HCT116 (cell line): Measurements from ENCODE around the gene GRXCR1. TPM values are rescaled to one million over a fixed set of nuclear protein-coding genes. Genes with fewer than 3 reads are reported as not detected.

Experiments used
- ATAC-seq: fragments of 200-7000 bp; cut with Tn5 transposase; 2 replicates; pipeline ENCODE4 v1.9.1; 2020; ENCODE audit warnings: mild to moderate bottlenecking, moderate library complexity
- BruUV-seq: library from RNA; stranded (reverse); fragments of 400-500 nt; replicated peaks from 2 replicates; lab custom pipeline; 2021; lab: Mats Ljungman, UMichigan
- CTCF ChIA-PET: fragments of 300-600 bp; sonication (Branson Sonifier 250); formaldehyde crosslinking; loops from one replicate; lab custom pipeline; 2021; ENCODE audit warnings: antibody characterized with exemption; lab: Charles Lee
- POLR2A ChIA-PET: fragments of 300-600, 350-600 bp; sonication (Branson Sonifier 250); formaldehyde crosslinking; loops from one replicate; lab custom pipeline; 2021; ENCODE audit warnings: antibody characterized with exemption; lab: Charles Lee
- RAD21 ChIA-PET, 2 experiments: fragments of 300-600 bp; sonication (Branson Sonifier 250); formaldehyde crosslinking; loops; one replicate each; lab custom pipeline; 2023; ENCODE audit warnings: low total read pairs in 2 of 2; ENCODE audit not compliant: uncharacterized antibody in 2 of 2, unreplicated experiment in 2 of 2, low non-redundant PET in 1 of 2; lab: Charles Lee
- DNase-seq: peaks from one replicate; pipeline ENCODE4 v3.0.0-alpha.2; 2010; ENCODE audit warnings: low read depth, low spot score
- H2AFZ ChIP-seq: fragments of 200-600 bp; shearing (Covaris generic), sonication (generic); 2 replicates; pipeline ENCODE4 v1.6.1; 2017; ENCODE audit warnings: low read depth, mixed run types, mixed read lengths, antibody characterized with exemption, low read length; ENCODE audit not compliant: poor library complexity, severe bottlenecking
- H3K27ac ChIP-seq: 2 replicates; pipeline ENCODE4 v1.5.1; 2012; ENCODE audit warnings: low read depth, low read length
- H3K27me3 ChIP-seq: fragments of 200-600 bp; sonication (generic); 2 replicates; pipeline ENCODE4 v1.6.1; 2016; ENCODE audit warnings: mixed run types, low read length, mixed read lengths; ENCODE audit not compliant: insufficient read depth
- H3K36me3 ChIP-seq, 2 experiments: fragments of 200-500 bp in 1 of 2; fragments of 200-600 bp in 1 of 2; sonication (Bioruptor generic) in 1 of 2; sonication (generic) in 1 of 2; 2 replicates each; pipeline versions ENCODE4 v1.5.1 to v1.6.1; 2014 to 2016; ENCODE audit warnings: low read length in 2 of 2, inconsistent platforms in 1 of 2, mixed read lengths in 1 of 2, mixed run types in 1 of 2; ENCODE audit not compliant: insufficient read depth in 2 of 2, control insufficient read depth in 1 of 2
- H3K4me1 ChIP-seq, 2 experiments: fragments of 200-600 bp in 1 of 2; sonication (generic) in 1 of 2; 2 replicates each; pipeline versions ENCODE4 v1.5.1 to v1.6.1; 2012 to 2017; ENCODE audit warnings: low read length in 2 of 2, inconsistent platforms in 1 of 2, mild to moderate bottlenecking in 1 of 2, mixed read lengths in 1 of 2, mixed run types in 1 of 2, moderate library complexity in 1 of 2; ENCODE audit not compliant: insufficient read depth in 2 of 2, control insufficient read depth in 1 of 2
- H3K4me2 ChIP-seq: fragments of 200-600 bp; sonication (generic); 2 replicates; pipeline ENCODE4 v1.6.1; 2017; ENCODE audit warnings: mixed run types, low read length, mixed read lengths
- H3K4me3 ChIP-seq, 2 experiments: fragments of 200-600 bp in 1 of 2; sonication (generic) in 1 of 2; replicated peaks in 1 of 2; 2 replicates each; pipeline ENCODE4 v1.5.1; 2011 to 2016; ENCODE audit warnings: low read length in 2 of 2, control low read depth in 1 of 2, low read depth in 1 of 2, mild to moderate bottlenecking in 1 of 2, mixed read lengths in 1 of 2, mixed run types in 1 of 2
- H3K79me2 ChIP-seq: fragments of 200-600 bp; sonication (generic); 2 replicates; pipeline ENCODE4 v1.6.1; 2017; ENCODE audit warnings: mild to moderate bottlenecking, mixed run types, low read length, moderate library complexity, mixed read lengths; ENCODE audit not compliant: insufficient read depth
- H3K9ac ChIP-seq: fragments of 200-600 bp; sonication (generic); 2 replicates; pipeline ENCODE4 v1.6.1; 2016; ENCODE audit warnings: low read length, mixed read lengths
- H3K9me2 ChIP-seq: fragments of 200-600 bp; sonication (generic), shearing (Covaris generic); 2 replicates; pipeline ENCODE4 v1.6.1; 2017; ENCODE audit warnings: mixed run types, mild to moderate bottlenecking, moderate library complexity; ENCODE audit not compliant: insufficient read depth
- H3K9me3 ChIP-seq, 2 experiments: fragments of 200-500 bp in 1 of 2; fragments of 200-600 bp in 1 of 2; sonication (Bioruptor generic) in 1 of 2; sonication (generic) in 1 of 2; 2 replicates each; pipeline ENCODE4 v1.6.1; 2014 to 2017; ENCODE audit warnings: low read length in 2 of 2, mixed read lengths in 2 of 2, inconsistent platforms in 1 of 2, low read depth in 1 of 2, mild to moderate bottlenecking in 1 of 2, mixed run types in 1 of 2, moderate library complexity in 1 of 2; ENCODE audit not compliant: control insufficient read depth in 1 of 2, insufficient read depth in 1 of 2
- H4K20me1 ChIP-seq: fragments of 200-600 bp; sonication (generic), shearing (Covaris generic); 2 replicates; pipeline ENCODE4 v1.6.1; 2017; ENCODE audit warnings: mixed run types, mild to moderate bottlenecking, moderate library complexity; ENCODE audit not compliant: insufficient read depth
- CBX3 ChIP-seq: IDR thresholded peaks from 2 replicates; pipeline ENCODE4 v1.6.1; 2012; ENCODE audit warnings: low read depth
- CEBPB ChIP-seq: IDR thresholded peaks from 2 replicates; pipeline ENCODE4 v1.6.1; 2012; ENCODE audit warnings: low read depth
- EGR1 ChIP-seq: IDR thresholded peaks from 2 replicates; pipeline ENCODE4 v1.6.1; 2012; ENCODE audit warnings: low read depth
- ELF1 ChIP-seq: IDR thresholded peaks from 2 replicates; pipeline ENCODE4 v1.6.1; 2012; ENCODE audit warnings: low read depth, borderline replicate concordance
- EZH2 ChIP-seq: fragments of 200-600 bp; sonication (generic); IDR thresholded peaks from 2 replicates; pipeline ENCODE4 v1.6.1; 2017; ENCODE audit warnings: antibody characterized with exemption, mixed run types
- EZH2phosphoT487 ChIP-seq: fragments of 200-600 bp; IDR thresholded peaks from 2 replicates; pipeline ENCODE4 v1.6.1; 2018; ENCODE audit warnings: antibody characterized with exemption, borderline replicate concordance
- FOSL1 ChIP-seq: IDR thresholded peaks from 2 replicates; pipeline ENCODE4 v1.6.1; 2012; ENCODE audit warnings: low read depth
- JUND ChIP-seq: IDR thresholded peaks from 2 replicates; pipeline ENCODE4 v1.6.1; 2012
- POLR2AphosphoS5 ChIP-seq: IDR thresholded peaks from 2 replicates; pipeline ENCODE4 v1.6.1; 2011; ENCODE audit warnings: mild to moderate bottlenecking, low read depth, low read length, moderate library complexity
- RAD21 ChIP-seq: IDR thresholded peaks from 2 replicates; pipeline ENCODE4 v1.6.1; 2012; ENCODE audit warnings: low read depth, mild to moderate bottlenecking
- SIN3A ChIP-seq: IDR thresholded peaks from 2 replicates; pipeline ENCODE4 v1.6.1; 2012; ENCODE audit warnings: low read depth
- SP1 ChIP-seq: IDR thresholded peaks from 2 replicates; pipeline ENCODE4 v1.6.1; 2012; ENCODE audit warnings: low read depth
- SRF ChIP-seq: IDR thresholded peaks from 2 replicates; pipeline ENCODE4 v1.6.1; 2012; ENCODE audit warnings: low read depth
- TCF7L2 ChIP-seq: IDR thresholded peaks from 2 replicates; pipeline ENCODE4 v1.7.0; 2011; ENCODE audit warnings: borderline replicate concordance, inconsistent platforms; ENCODE audit not compliant: insufficient read depth, insufficient read length; ENCODE audit errors: extremely low read depth
- YY1 ChIP-seq: IDR thresholded peaks from 2 replicates; pipeline ENCODE4 v1.6.1; 2011; ENCODE audit warnings: low read length, low read depth, moderate library complexity, mild to moderate bottlenecking; ENCODE audit not compliant: insufficient replicate concordance; ENCODE audit errors: extremely low read depth
- ZFX ChIP-seq: fragments of 450-650 bp; IDR thresholded peaks from 2 replicates; pipeline ENCODE4 v1.6.1; 2017
- ZNF274 ChIP-seq: fragments of 200-500 bp; sonication (Bioruptor generic); IDR thresholded peaks from 2 replicates; pipeline ENCODE4 v1.6.1; 2014; ENCODE audit warnings: mild to moderate bottlenecking, low read depth, low read length, inconsistent platforms
- intact Hi-C: fragments of 100-400 bp; cut with micrococcal nuclease; formaldehyde crosslinking; loops from 2 replicates; pipeline ENCODE4 v1.10.0; 2022
- total RNA-seq: library from RNA; stranded (reverse); gene quantifications from one replicate; pipeline ENCODE4 v1.2.1, GENCODE V29; 2021; ENCODE audit not compliant: unreplicated experiment
- TF ChIP-seq, protein P1 (sequence below), 3 experiments: fragments of 200-600 bp in 1 of 3; sonication (generic) in 1 of 3; IDR thresholded peaks in 2 of 3; conservative IDR thresholded peaks in 1 of 3; 2 replicates each; pipeline ENCODE4 v1.5.1; 2012 to 2017; ENCODE audit warnings: low read depth in 2 of 3, low read length in 2 of 3, antibody characterized with exemption in 1 of 3, borderline replicate concordance in 1 of 3, control low read depth in 1 of 3, mild to moderate bottlenecking in 1 of 3, mixed read lengths in 1 of 3, mixed run types in 1 of 3, moderate library complexity in 1 of 3; ENCODE audit not compliant: insufficient read depth in 1 of 3
- TF ChIP-seq, protein P2 (sequence below): IDR thresholded peaks from 2 replicates; pipeline ENCODE4 v1.6.1; 2012

Gene GRXCR1
- total RNA-seq, 1 experiment from 2014 or later = not detected

DNA sequence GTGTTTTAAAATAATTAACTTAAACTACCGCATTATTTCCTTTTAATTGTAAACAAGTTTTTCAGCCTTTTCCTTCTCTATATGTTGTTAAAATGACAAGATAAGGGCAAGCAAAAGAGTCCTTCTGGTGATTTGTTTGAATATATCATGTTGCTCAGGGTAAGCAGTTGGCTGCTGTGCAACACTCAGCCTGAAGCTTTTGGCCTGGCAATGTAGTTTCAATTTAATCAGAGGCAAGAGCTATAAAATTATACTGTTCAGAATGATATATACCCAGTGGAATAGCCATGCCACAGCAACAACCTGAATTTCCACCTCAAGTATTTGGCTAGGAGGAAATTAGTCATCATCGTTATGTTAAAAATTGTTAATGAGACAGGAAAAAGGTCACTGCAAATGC, 53.4 kb downstream of the GRXCR1 start:
- TF ChIP-seq ELF1 (no peak), CEBPB (no peak), TCF7L2 (no peak), SRF (no peak), ZNF274 (no peak), ZFX (no peak), EZH2phosphoT487 (no peak), SIN3A (no peak), JUND (no peak), CBX3 (no peak), EZH2 (no peak), POLR2AphosphoS5 (no peak), EGR1 (no peak), RAD21 (no peak), SP1 (no peak), YY1 (no peak), FOSL1 (no peak)
- TF ChIP-seq, protein P1, sequence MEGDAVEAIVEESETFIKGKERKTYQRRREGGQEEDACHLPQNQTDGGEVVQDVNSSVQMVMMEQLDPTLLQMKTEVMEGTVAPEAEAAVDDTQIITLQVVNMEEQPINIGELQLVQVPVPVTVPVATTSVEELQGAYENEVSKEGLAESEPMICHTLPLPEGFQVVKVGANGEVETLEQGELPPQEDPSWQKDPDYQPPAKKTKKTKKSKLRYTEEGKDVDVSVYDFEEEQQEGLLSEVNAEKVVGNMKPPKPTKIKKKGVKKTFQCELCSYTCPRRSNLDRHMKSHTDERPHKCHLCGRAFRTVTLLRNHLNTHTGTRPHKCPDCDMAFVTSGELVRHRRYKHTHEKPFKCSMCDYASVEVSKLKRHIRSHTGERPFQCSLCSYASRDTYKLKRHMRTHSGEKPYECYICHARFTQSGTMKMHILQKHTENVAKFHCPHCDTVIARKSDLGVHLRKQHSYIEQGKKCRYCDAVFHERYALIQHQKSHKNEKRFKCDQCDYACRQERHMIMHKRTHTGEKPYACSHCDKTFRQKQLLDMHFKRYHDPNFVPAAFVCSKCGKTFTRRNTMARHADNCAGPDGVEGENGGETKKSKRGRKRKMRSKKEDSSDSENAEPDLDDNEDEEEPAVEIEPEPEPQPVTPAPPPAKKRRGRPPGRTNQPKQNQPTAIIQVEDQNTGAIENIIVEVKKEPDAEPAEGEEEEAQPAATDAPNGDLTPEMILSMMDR (IDR thresholded peaks at IDR 0.05 in 2 of 3, conservative IDR thresholded peaks at IDR 0.05 in 1 of 3; ENCODE audit: borderline replicate concordance in 1 of 3, insufficient read depth in 1 of 3, low read depth in 2 of 3, low read length in 2 of 3) = no peak
- TF ChIP-seq, protein P2, sequence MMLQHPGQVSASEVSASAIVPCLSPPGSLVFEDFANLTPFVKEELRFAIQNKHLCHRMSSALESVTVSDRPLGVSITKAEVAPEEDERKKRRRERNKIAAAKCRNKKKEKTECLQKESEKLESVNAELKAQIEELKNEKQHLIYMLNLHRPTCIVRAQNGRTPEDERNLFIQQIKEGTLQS = no peak
- TF ChIP-seq, all 23 proteins: peak for 0
- CTCF ChIA-PET = no interaction called here
- Histone ChIP-seq H3K79me2 (no peaks in the 10 kb centered on the region), H3K36me3 (no peaks in the 10 kb centered on the region), H3K4me3 (no peak overlapping the region), H3K4me1 (no peaks in the 10 kb centered on the region), H3K27ac (no peak overlapping the region), H2AFZ (no peak overlapping the region), H3K9me2 (no peaks in the 10 kb centered on the region), H3K9me3 (peaks cover 0 to 6% of the 10 kb centered on the region in 2 experiments; a peak in 2 of 4 replicates), H3K9ac (no peak overlapping the region), H3K4me2 (no peak overlapping the region), H4K20me1 (no peaks in the 10 kb centered on the region), H3K27me3 (no peaks in the 10 kb centered on the region)
- RAD21 ChIA-PET = no interaction called here
- intact Hi-C loops = no loop called here
- DNase-seq (no peak), ATAC-seq (no peak)
- no TSS peak for BruUV-seq
- POLR2A ChIA-PET = no interaction called here
